Smooth muscle cell of the brain vasculature (primary cell): ENCODE measurements around the gene DISC1.

Experiments used
- DNase-seq: peaks from one replicate; pipeline ENCODE4 v3.0.0-alpha.2; 2012; ENCODE audit warnings: low read depth, low spot score

The DISC1 gene

DNA sequence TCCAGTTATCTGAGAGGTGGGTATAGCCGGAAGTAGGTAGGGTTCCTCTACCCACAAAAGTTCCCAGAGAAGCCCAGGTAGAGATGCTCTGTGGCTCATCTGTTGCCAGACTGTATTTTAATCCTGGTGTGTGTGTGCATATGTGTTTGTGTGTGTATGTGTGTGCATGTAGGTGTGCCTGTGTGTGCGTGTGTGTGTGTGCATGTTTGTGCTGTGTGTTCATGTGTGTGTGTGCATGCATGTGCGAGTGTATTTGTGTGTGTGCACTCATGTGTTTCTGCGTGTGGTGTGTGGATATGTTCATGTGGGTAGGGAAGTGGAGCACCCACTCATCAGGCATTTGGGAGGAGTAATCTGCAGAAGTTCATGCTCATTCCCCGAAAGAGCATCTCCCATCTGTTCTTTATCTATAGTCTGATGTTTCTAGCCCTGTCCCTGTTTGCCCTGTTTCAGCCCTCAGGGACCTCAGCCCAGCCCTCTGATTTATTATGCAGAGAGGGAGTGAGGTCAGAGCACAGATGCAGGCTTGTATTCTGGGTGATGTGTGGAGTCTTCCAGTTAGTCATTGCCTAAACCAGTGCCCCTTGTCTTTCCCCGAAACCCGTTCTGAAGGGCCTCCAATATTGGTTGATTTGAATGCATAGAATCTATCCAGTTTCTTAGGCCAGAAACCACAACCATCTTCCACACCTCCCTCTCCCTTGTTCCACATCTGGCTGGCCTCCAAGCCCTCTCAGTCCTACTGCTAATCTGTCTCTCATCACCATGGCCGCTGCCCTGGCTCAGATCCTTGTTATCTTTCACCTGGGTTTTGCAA, 69.1 kb downstream of the DISC1 start:
- DNase-seq, result no peak

DNA sequence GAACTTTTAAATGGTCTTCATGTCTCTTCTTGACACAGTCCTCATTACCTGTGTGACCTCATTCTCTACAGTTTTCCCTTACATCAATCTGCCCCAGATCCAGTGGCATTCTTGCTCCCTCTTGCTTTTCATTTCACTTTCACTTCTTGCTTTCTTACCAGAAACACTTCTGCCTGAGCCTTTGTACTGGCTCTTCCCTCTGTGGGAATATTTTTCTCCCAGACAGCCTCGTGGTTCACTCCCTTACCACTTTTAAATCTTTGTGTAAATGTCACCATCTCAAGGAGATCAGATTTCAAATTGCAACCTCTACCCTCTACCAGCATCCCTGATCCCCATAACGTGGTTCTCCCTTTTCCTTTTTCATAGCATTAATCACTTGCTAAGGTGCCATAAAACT, 73.2 kb downstream of the DISC1 start:
- DNase-seq, result no peak

DNA sequence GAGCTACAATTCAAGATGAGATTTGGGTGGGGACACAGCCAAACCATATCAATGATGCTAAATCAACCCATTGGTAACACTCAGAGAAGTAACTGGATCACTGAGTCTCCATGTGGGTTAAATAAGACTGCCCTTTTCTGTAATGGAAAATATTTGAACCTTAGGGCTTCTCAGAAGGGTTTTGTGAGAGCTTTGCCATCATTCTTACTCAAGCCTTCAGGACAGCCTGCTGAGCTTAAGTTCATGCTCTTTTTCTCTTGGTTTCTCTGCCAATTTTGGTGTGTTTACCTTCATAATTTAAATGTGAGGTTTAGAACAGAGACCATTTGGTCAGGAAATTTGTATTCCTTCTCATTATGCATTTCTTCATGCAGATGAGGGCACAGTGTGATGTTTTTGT, 74.7 kb downstream of the DISC1 start:
- DNase-seq, result peak; percentile 31

DNA sequence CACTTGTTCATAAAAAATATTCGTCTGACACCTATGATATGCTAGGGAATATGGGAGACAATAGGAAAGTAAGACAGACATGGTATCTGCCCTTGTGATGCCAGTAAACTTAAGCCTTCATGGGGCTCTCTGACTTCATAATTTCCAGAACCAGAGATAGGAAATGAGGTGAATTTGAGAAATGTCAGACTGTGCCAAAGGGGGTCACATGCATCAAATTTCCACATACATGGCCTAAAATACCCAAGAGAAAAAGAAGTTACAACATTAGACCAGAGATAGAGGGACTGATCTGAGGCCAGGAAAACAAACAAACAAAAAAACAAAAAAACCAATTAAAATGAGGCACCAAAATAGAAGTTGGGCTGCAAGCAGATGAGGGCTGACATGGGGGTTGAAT, 75.7 kb downstream of the DISC1 start:
- no peak for DNase-seq

DNA sequence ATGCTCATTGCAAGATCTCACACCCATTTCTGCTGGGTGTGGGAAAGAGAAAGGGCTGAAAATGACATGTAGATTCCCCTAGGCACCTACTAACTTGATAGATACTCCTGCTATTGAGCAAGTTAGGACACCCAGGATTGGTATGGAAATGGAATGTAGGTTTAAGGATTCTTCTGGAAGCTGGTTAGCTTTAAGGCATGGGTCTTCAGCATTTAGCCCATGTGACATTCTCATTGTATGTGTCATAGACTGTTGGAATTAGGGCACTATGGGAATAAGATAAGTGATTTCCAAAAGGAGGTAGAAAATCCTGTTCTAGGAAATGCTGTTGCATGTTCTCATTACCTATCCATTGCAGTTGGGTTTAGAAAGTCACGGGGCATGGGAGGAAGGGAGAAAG, 76.2 kb downstream of the DISC1 start:
- no peak for DNase-seq

DNA sequence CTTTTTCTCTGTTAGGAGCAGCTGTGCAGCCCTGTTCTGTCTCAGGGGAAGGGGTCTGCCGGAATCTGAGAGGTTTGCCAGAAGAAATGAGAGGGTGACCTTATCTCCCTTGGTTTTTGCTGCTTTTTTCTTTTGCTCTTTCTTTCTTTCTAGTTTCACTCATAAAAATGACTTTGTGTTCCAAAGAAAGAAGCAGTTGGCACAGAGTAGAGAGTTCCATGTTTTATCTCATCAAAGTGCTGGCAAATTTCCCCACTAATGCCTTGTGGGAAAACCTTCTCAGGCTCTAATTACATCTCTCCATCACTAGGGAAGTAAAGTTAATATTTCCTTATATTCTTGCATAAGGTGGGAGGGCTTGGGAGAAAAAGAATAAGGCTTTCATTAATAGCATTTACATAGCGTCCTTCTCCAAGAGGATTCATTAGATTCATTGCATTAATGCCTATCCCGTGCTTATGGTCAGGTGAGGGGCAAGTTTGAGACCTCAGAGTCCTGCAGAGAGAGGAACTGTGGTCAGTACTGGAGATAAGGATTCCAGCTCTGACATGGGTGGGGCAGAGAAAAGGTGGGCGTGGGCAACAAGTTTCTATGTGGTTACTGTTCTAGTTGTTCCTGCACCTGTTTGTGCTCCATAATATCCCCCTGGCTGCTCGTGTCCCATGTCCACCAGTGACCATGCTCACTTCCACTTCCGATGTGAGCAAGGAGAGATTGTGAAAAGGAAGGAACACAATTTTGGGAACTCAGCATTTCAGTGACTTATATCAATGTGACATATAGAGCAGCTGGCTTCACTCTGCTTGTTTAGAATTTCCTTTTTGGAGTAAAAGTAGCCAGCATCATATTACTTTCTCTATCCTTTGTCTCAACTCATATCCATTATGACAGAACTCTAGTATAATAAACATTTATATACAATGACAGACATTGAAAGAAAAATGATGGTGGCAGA, 79.5 kb downstream of the DISC1 start:
- DNase-seq, result no peak

DNA sequence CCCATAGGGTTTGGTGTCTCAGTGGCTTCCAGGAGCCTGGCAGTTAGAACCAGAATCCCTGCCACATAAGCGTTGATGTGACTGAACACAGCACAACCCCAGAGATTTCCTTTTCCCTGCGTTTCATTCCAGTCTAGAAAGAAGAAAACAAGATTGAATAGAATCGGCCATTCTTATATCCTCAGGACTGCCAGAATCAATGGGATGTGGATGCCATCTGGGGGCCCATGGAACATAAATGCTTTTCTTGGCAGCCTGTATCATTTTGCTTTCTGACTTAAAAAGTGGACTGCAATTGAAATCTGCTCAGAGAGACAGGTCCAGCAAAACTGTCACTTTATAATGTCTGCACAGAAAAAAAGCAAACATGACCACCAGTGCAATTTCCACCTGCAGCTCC, 80.3 kb downstream of the DISC1 start:
- no peak for DNase-seq

DNA sequence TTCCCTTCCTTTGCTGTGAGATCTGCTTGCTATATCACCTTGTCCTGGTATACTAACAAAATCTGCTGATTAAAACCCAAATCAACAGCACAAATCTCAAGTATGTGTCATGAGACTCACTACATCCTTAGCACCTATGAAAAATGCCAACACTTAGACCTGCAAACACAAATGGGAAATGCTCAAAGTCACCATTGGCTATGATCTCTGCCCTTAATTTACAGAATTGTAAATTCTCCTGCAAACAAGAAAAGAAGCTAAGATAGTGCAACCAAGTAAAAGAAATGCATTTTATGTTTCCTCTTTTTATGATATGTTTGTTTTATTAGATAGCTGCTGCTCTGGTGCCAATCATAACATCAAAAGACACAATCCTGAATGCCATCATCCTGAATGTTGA, 80.8 kb downstream of the DISC1 start:
- DNase-seq, result no peak

DNA sequence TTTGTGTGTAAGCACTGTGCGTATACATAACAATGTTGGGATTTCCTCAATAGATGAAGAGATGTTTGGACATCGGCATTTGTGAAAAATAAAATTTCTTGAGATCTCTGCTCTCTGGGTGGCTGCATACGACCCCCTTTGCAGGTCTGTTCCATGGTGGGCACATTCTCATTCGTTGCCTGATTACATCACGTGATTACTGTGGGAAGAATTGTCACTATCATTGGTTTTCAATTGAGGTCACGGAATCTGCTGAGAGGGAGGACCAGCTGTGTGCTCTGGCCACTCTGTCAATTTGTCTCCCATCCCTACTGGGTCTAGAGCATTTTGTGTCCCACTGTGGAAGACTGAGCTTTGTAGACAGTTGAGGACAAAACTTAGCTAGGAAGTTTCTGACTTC, 81.8 kb downstream of the DISC1 start:
- no peak for DNase-seq

DNA sequence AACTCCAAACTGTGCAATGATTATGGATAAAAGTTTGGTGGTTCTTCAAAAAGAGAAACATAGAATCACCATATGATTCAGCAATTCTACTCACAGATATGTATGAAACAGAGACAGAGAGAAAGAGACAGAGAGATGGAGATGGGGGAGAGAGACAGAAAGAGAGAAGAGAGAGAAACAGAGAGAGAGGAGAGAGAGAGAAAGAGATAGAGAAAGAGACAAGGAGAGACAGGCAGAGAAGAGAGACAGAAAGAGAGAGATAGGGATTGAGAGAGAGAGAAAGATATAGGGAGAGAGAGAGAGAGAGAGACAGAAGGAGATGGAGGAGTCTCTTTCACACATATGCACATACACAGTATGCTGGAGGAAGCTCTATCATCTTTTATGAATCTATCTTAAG, 87.8 kb downstream of the DISC1 start:
- no peak for DNase-seq

DNA sequence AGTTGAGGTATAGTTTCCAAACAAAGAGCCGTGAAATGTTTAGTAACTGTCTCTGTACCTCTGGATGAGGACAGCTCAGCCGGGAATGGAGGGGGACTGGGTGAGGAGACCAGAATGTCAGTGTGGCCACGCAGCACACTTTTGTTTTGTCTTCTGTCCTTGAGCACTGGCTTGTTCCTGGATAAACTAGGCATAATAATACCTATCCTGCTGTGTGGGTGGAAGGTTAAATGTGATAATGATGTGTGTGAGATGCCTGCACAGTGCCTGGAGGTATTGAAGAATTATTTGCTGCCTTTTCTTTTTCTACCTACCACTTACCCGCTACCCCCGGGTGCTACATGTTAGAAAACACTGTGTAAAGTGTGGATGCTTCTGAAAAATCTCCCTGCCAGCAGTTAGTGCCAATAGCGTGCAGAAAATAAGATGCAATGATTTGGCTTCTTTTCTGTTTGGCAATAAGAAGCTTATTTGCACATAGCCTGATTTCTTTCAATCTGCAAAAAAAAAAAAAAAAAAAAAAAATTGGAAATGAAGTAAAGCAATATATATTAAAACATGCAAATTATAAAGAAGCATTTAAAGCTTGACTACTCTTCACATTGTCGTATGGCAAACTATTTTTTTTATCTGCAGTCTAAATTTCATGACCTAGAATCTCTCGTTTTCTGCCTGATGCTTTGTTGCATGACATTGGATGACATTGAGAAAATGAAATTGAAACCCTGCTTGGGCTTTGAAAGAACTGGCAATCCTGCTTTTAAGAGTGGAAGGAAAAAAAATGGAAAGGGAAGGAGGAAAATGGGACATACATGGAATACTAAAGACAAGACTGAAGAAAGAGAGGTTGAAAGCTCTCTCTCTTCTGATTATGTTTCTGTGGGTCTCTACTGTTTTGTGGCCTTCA, 89.5 kb downstream of the DISC1 start:
- no peak for DNase-seq

DNA sequence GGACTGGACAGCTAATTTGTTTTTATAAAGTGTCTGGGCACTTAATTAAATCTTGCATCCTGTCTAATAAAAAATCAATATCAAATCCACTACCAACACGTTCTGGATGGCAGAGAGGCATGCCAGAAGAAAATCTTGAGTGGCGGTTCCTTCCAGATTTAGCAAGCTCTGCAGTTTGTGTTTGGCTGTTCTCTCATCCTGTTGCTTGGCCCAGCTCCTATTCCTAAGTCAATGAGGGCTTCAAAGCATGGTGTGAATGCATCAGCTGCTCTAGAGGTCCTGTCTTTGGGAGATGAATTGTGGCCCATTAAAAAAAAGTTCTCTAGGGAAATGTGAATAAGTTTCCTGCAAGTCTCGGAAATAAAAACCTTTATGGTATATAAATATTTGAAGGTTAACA, 90.3 kb downstream of the DISC1 start:
- DNase-seq, result no peak

DNA sequence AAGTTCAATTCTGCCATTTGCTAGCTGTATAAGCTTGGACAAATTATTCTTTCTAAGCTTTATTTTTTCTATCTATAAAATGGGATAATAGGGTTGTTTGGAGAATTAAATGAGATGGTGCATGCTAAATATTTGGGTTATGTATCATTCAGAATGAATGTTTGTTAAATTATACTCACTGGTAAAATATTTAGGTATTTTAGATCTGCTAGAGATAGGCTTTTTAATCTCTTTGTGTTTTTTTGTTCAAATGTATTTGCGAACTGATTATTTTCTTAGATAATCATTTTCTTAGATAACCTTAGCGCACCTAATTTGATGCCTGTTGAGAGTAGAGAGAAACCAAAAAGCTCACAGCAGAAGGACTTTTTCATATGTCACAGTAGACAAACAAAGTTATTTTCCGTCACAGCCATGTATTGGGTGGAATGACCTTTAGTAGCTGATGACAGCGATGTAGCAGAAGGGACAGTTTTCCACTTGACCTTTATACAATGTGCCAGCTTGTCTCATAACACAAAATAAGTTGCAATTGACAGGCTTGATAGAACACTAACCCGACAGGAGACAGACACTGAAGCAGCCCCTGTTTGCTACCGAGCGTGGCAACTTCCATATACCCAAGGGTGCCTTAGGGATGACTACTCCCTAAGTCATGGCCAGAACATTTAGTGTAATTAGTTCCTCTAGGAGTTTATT, 93.0 kb downstream of the DISC1 start:
- no peak for DNase-seq

DNA sequence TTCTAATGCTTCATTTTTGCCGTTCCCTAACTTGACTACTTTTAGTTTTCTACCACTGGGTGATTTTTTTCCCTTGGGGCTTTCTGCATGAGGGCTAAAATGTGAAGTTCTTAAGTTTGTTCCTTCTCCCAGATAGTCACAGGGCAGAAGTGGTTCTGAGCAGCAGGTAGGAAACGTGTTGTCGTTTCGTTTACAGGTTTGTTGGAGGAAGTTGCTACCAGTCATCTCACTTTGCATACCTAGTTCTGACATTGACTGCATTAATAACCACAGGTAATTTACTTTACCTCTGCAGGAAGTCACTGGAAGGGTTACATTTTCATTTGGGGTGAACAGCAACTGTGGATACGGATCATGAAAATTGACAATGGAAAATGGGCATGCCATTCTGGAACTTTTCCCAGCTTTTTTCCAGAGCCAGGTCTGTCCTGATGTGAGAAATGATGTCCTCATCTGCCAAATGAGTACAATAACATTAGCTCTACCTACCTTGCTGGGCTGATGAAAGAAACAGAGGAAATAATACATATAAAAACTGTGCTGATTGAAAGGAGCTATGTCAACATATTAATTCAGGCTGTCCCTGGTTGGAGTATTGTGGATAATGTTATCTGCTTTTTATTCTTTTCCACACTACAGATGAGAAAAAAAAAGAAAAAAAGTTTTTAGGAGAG, 94.2 kb downstream of the DISC1 start:
- no peak for DNase-seq

DNA sequence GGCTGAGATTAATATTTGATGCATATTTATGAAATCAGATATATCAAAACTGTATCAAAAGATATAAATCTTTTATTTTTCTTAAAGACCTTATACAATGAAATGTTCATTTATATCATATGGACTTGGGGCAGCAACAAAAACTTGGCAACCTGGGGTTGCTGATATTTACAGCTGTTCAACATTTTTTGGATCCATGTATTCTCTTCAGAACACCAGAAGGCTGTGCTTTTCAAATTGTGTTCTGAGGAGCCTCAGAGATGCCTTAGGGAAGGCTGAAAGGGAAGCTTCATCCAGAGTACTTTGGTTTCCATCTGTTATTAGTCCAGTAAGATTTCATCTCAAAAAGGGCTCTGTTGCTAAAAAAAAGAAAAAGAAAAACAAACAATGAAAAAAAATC, 94.8 kb downstream of the DISC1 start:
- DNase-seq, result no peak

DNA sequence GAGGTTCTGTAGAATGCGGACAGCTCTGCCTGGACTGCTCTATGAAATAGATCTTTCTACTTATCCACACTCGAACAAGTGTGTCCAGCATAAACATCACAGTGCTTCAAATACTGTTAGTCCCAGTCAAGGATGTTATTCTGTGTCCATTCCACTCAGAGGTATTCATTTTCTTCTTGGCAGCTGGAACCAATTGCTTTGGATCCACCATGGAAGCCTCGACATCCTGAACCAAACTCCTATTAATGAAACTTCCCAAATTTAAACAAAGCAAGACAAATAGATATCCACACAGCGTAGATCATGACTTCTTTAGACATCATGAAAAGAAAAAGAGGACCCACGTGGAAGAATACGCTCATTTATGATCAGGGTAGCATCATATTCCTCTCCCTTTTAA, 95.8 kb downstream of the DISC1 start:
- no peak for DNase-seq

DNA sequence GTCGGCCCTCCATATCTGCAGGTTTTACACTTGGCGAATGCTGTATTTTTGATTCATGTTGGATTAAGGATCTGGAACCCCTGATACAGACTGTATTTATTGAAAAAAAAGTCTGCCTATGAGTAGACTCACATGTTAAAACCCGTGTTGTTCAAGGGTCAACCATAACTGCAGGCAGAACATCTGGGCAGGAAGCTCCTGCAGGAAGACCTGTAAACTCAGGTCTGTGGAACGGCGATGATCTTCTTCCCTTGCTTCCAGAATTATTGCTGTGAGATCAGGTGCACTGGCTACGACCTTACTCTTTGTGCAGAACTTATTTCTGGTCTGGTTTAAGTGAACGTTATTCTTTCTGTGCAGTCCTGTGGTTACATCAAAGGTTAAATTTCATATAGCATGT, 96.6 kb downstream of the DISC1 start:
- DNase-seq, result no peak

DNA sequence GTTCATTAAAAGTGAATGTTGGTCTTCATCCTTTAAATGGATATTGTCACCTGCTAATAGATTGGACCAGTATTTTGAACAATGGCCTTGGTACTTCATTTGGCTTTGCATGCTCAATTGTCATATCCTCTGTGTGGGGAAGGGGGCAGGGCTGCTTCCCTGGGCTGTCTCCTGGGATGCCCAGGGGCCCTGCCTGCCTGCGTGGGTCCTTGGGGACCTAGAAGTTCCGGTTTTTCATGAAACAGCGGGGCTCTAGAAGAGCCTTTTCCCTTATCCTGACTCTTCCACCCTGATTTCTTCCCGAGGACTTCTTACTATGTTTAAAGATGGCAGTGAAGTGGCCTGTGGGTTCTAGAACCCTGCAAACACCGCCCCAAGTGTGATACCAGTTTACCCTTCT, 97.5 kb downstream of the DISC1 start:
- DNase-seq, result no peak

DNA sequence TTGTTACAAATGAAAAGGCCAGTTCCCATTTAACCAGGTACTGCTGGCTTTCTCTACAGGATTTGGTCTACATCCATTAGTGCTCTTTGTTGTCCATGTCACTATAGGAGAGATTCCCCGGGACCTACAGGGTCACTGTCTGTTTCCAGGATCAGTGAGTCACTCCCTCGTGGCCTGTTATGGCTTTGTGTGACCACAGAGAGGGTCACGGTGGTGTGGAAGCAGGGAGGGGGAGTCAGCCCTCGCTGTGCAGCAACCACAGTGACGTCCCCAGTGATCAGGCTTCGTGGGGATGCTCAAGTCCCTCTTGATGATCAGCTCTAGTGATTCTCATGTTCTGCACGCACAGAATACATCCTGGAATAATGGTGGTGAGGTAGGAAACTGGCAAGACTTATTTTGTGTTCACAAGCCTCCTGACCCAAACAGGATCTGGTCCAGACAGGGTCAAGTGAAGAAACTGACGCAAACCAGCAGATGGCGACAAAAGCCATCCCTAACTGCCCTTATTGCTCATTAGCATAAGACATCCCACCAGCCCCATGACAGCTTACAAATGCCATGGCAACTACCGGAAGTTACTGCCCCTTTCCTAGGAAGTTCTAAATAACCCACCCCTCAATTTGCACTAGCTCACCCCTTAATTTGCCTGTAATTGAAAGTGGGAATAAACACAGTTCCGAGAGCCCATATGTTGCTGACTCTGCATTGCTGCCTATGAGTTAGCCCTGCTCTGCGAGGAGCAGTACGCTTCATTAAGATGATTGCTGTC, 98.5 kb downstream of the DISC1 start:
- peak; percentile 12 for DNase-seq

DNA sequence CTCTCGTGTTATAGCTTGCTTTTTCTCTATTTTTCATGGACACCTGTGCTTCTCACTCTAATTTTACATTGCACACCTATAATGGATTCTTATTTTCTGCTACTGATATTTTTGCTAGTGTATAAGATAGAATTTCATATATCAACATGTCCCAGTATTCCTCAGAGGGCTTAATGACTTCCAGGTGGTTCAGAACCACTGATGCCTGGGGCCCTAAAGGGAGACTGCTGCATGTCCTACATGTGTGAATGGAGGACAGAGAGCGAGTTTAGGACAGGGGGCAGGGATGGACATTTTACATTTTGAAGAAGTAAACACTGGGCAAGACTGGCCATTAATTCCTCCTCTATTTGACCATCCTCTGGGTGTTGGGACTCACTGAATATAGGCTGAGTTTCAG, 100.6 kb downstream of the DISC1 start:
- no peak for DNase-seq
